ENCODE results near the gene TP53I13.
A peak's percentile ranks its signal among the peaks of the same experiment; 100 is the strongest.

TP53I13 gene

DNA sequence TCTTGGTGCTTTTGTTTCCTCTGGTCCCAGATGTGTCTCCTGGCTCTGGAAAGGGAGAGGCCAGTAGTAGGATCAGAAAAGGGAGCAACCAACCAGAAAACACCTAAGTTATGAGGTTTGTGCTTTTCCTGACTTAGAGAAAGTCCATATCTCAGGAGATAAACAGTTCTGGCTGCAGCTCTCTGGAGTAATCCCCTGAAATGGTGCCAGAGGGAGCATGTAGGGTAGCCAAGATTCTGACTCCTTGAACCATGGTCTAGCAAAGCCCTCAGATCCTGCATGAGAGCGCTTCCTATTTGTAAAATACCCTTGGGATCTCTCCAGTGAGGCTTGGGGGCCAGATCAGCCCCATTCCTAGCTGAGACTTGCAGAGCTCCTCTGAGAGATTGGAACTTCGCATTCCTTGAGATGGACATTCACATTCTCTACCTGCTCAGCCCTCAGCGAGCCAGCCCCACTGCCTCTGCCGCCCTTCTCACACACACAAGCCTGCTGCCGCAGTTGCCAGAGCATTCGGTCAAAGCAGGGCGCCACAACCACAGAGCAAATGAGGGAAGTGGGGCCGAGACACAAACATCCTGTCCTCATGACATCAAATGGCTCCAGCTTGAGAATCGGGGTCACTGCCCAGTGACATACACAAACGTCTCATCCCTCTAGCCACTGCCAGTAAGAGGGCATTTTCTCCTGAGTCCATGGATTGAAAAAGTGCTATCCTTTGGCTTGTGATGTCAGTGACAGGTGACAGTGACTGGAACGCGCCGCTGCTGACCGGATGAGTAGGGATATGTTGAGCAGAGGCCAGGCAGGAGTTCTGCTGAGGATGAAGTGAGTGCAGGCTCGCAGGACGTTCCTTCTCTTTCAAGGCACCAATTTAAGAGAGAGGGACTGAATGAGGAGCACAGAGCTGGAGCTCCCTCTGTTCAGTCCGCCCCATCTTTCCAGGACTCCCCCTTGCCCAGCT is 6.7 kb upstream of the TP53I13 start:
- TF ChIP-seq, protein P1, sequence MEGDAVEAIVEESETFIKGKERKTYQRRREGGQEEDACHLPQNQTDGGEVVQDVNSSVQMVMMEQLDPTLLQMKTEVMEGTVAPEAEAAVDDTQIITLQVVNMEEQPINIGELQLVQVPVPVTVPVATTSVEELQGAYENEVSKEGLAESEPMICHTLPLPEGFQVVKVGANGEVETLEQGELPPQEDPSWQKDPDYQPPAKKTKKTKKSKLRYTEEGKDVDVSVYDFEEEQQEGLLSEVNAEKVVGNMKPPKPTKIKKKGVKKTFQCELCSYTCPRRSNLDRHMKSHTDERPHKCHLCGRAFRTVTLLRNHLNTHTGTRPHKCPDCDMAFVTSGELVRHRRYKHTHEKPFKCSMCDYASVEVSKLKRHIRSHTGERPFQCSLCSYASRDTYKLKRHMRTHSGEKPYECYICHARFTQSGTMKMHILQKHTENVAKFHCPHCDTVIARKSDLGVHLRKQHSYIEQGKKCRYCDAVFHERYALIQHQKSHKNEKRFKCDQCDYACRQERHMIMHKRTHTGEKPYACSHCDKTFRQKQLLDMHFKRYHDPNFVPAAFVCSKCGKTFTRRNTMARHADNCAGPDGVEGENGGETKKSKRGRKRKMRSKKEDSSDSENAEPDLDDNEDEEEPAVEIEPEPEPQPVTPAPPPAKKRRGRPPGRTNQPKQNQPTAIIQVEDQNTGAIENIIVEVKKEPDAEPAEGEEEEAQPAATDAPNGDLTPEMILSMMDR (IDR thresholded peaks at IDR 0.05): no peak

DNA sequence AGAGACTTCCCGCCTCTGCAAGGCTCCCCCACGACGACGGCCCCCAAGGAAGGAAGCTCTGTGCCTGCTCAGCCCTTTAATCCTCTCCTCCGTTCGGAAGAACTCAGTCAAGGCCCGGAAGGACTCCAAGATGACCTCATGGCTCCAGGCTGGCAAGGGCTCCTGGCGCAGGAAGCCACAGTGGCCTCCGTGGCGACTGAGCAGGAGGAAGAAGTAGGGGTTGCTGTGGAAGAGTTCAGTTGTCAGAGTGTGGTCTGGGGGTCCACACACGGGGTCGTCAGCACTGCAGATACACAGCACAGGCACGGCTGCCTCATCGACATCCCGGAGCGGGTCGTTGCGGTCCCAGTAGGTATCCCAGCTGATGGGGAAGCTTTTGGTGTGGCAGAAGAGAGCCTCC is 5.9 kb upstream of the TP53I13 start:
- TF ChIP-seq, protein P1 (IDR thresholded peaks at IDR 0.05): no peak
- TF ChIP-seq ZFX (IDR thresholded peaks at IDR 0.05; ENCODE audit: borderline replicate concordance): no peak
- H3K27ac ChIP-seq: no peak overlapping the region

More for the DNA sequence above, 6.7 kb upstream of the TP53I13 start:
- no peak overlapping the region for H3K27ac ChIP-seq

DNA sequence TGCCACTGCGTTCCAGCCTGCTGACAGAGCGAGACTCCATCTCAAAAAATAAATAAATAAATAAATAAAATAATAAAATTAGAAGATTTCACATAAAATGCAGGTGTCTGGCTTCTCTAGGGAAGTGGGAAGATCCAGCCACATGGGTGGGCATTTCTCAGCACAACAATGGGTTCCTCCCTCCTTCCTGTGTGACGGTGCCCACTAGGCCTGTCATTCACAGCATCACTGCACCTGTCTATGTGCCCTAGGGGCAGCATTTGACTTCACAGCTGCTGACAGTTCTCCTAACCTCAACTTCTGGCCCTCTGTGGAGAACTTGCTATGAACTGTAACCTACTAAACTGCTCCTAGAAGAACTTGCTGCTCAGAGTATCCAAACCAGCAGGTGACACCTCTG is 4.7 kb upstream of the TP53I13 start:
- H3K27ac ChIP-seq: no peak overlapping the region

DNA sequence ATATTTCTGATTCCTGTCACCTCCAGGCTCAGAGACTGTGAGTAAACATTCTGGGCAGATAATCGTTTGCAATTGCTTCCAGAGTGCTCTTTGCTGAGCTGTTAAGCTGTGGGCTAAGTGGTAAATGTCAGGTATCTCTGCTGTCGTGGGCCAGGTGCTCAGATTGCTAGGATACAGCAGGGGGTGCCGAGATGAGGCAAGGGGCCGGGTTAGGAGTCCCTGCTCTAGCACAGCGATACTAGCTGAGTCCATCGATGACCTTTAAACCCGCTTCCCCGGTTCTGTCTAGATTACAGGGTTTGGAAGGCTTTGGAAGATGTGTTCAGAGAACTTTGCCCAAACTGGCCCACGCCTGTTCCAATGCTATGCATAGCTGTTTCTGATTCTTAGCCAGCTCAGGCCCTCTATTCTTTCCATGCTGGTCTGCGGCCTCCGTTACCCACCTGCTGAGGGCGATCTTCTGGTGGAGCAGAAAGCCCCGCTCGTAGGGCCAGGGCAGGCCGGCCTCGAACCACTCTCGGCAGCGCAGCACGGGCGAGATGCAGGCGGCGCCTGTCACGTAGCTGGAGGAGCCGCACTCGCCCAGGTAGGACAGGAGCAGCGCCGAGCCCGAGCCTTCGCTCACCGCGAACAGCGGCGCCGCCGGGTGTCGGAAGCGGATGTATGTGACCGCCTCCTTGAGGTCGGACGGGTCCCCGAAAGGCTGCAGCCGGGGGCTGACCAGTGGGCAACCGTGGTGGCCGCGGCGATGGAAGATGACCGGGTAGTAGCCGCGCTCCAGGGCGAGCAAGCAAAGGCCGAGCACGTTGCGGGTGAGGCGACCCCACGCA is 2.6 kb upstream of the TP53I13 start:
- peak overlapping the region; percentile 80; the same call in 1 of the 2 replicates for H3K27ac ChIP-seq
- no peak for TF ChIP-seq ZFX (IDR thresholded peaks at IDR 0.05; ENCODE audit: borderline replicate concordance)
- TF ChIP-seq, protein P1 (IDR thresholded peaks at IDR 0.05): peak; percentile 18; the same call in 1 of the 2 replicates

More for the DNA sequence above, 4.7 kb upstream of the TP53I13 start:
- TF ChIP-seq, protein P1 (IDR thresholded peaks at IDR 0.05): no peak
- no peak for TF ChIP-seq ZFX (IDR thresholded peaks at IDR 0.05; ENCODE audit: borderline replicate concordance)

DNA sequence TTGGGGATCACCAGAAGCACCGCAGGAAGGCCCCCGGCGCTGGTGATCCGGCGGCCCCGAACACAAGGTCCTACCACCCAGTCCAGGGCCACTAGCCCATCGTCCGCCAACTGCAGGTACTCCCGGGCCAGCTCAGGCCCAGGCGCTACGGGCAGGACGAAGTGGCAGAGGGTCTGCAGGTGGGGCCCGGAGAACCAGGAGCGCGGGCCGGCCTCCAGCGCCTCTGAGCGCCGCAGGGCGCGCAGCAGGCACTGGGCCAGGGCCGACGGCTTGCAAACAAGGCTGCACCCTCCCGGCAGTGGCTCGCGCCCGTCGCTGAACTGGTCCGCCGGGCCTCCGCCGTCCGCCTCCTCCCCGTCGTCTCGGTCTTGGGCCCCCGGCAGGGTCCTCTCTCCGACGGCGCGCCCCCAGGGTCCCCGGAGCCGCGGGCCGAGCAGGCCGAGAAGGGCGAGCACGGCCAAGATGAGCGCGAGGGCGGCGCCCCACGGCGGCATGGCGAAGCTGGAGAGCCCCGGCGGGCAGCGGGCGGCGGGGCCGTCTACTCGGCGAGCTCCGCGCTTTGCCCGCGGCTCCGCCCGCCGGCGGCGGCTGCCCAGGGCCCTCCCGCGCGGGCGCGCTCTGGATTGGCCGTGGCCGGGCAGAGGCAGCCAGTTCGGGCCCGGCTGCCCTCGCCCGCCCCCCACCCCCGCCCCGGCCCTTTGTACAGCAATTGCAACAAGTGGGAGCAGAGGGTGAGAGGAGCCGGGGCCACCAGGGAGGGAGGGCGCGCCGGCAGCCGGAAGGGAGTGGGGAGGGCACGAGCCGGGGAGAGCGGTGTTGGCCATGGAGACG is 1.8 kb upstream of the TP53I13 start, which contains the start of gene ABHD15:
Gene ABHD15, minus strand, starts transcription at position 565 of the 831 bp plus-strand sequence. Its CDS starts 71 bp downstream, at position 494.
- TF ChIP-seq ZFX (IDR thresholded peaks at IDR 0.05; ENCODE audit: borderline replicate concordance): no peak
- TF ChIP-seq, protein P1 (IDR thresholded peaks at IDR 0.05): no peak

DNA sequence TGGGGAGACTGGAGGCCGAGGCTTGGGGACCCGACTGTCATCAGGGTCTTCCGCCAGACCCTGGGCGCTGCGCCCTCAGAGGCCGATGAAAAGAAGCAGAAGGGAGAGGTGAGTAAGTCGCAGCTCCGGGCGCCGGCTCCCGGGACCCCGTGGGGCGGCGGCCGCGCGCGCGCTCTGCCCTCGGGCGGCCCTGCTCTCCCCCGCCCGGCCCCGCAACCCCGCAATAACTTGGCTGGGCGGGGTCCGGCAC is 1.3 kb upstream of the TP53I13 start:
- TF ChIP-seq ZFX (IDR thresholded peaks at IDR 0.05; ENCODE audit: borderline replicate concordance): no peak
- TF ChIP-seq, protein P1 (IDR thresholded peaks at IDR 0.05): no peak
- H3K27ac ChIP-seq: peak overlapping the region; percentile 80

More for the DNA sequence above, 1.8 kb upstream of the TP53I13 start, which contains the start of gene ABHD15:
- H3K27ac ChIP-seq: peak within 1 kb of the TSS; percentile 80

All from 22Rv1 (cell line).